GM19372 (cell line): Measurements from ENCODE around the gene ZNF467.

Experiments
- ATAC-seq: cut with Tn5 transposase; IDR thresholded peaks from one replicate; pipeline ENCODE4 v1.9.1; 2021; ENCODE audit warnings: mild to moderate bottlenecking, low read depth, moderate library complexity; ENCODE audit not compliant: unreplicated experiment

Gene ZNF467

GRCh38 chr7:149731207-149731955 is 42.0 kb downstream of the ZNF467 start:
- ATAC-seq, result no peak

GRCh38 chr7:149729983-149730801 is 43.2 kb downstream of the ZNF467 start:
- ATAC-seq, result no peak

- ATAC-seq, result no peak
Measured at GRCh38 chr7:149729586-149729982, 43.8 kb downstream of the ZNF467 start.

- ATAC-seq, result no peak
Measured at GRCh38 chr7:149728491-149729375, 44.7 kb downstream of the ZNF467 start.

GRCh38 chr7:149727899-149728476 is 45.4 kb downstream of the ZNF467 start:
- ATAC-seq, result no peak

GRCh38 chr7:149727053-149727898 is 46.1 kb downstream of the ZNF467 start:
- ATAC-seq, result no peak

DNA sequence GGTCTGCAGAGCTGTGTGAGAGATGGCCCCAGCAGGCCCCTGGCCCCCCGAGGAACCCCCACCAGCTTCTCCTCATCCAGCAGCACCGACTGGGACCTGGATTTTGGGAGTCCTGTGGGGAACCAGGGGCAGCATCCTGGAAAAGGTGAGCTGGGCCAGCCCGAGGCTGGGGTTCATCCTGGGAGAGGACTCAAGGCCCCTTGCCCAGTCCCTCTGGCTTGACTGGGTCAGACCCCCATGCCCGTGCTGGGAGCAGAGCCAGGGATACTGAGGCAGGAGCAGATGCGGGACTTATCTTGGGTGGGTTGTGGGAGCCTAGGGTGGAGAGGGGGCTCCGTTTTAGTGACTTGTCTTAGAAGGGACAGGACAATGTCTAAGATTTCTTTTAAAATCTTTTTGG is 47.5 kb downstream of the ZNF467 start:
- ATAC-seq, result no peak

GRCh38 chr7:149725426-149725821 is 48.0 kb downstream of the ZNF467 start:
- no peak for ATAC-seq

GRCh38 chr7:149724661-149725425 is 48.5 kb downstream of the ZNF467 start:
- no peak for ATAC-seq

GRCh38 chr7:149723795-149724495 is 49.4 kb downstream of the ZNF467 start:
- no peak for ATAC-seq

GRCh38 chr7:149723082-149723767 is 50.2 kb downstream of the ZNF467 start:
- no peak for ATAC-seq

DNA sequence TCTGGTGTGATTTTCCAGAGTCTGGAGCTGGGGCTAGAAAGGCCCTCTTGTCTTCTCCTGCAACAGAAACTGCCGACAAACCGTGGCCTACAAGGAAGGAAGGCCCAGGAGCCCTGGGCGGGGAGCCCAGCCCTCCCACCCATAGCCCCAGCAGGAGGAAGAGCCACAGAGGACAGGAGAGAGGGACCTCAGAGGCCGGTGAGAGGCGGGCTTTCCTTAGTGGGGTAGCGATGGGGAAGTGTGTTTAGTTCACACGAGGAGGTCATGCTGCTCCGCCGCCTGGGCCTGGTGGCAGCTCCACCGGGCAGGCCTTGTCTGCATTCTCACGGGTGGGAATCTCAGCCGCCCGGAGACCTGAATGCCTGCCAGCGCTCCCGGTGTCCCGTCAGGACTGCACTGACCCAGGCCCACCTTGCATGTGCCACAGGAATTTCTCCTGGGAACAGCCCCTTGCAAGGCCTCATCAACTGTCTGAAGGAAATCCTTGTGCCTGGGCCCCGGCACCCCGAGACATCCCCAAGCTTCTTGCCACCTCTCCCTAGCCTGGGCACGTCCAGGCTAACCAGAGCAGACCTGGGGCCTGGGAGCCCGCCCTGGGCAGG is 50.9 kb downstream of the ZNF467 start:
- ATAC-seq, result no peak

DNA sequence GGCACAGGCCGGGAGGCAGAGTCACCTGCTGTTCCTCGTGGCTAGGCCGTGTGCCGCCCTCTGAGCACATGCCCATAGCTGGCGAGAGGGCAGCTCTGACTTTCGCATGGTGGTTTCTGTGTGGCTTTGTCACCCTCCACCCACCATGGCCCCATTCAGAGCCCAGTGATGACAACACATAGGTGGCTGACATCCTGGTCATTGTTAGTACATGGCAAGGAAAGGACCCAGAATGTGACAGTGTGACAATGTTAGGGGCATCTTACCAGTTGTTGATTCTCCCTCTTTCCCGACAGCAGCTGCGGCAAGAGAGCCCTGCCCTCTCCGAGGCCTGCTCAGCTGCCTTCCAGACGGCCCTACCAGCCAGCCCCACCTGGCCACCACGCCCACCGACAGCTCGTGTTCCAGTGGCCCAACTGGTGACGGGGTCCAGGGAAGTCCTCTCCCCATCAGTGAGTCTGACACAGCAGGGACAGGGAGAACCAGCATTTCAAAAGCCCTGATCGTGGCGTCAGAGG is 52.2 kb downstream of the ZNF467 start:
- no peak for ATAC-seq

GRCh38 chr7:149720372-149721083 is 52.9 kb downstream of the ZNF467 start:
- no peak for ATAC-seq

GRCh38 chr7:149719912-149720335 is 53.5 kb downstream of the ZNF467 start:
- no peak for ATAC-seq
